ENCODE data around the gene TMED4. TPM values are rescaled to one million over a fixed set of nuclear protein-coding genes. Genes with fewer than 3 reads are reported as not detected.

TMED4 gene
- total and polyA plus RNA-seq, 2 experiments from 2014 or later = 43.5 to 98.5 TPM

GRCh38 chr7:44629829-44630522 is 47.9 kb upstream of the TMED4 start:
- Histone ChIP-seq H2AFZ (no peak overlapping the region), H3K27ac (ENCODE audit: low read depth) (0 out of 2 replicates have a peak overlapping the region, but pooled peaks have one; percentile 72), H3K4me1 (ENCODE audit: insufficient read depth) (peaks cover 20% of the 10 kb centered on the region), H3K4me3 (no peak overlapping the region), H3K36me3 (ENCODE audit: insufficient read depth) (no peaks in the 10 kb centered on the region; the same call in 1 of the 2 replicates), H4K20me1 (replicated peaks; ENCODE audit: insufficient read depth) (peaks cover 13% of the 10 kb centered on the region), H3K27me3 (ENCODE audit: insufficient read depth) (no peaks in the 10 kb centered on the region), H3F3A (replicated peaks; ENCODE audit: low read depth) (no peaks in the 10 kb centered on the region), H3K9me2 (ENCODE audit: insufficient read depth) (no peaks in the 10 kb centered on the region), H3K79me2 (replicated peaks; ENCODE audit: insufficient read depth) (peaks cover 26% of the 10 kb centered on the region), H3K4me2 (no peak overlapping the region)
- H3K27me3 Mint-ChIP-seq (ENCODE audit: insufficient read depth, low read depth, poor library complexity) = peaks cover 14% of the 10 kb centered on the region
- H3K4me1 Mint-ChIP-seq = peaks cover 27% of the 10 kb centered on the region
- TF ChIP-seq ETS1 (IDR thresholded peaks at IDR 0.05) = no peak
- no peak for TF ChIP-seq ZNF114 (CRISPR knock-in tag; IDR thresholded peaks at IDR 0.05)
- TF ChIP-seq EZH2phosphoT487 (IDR thresholded peaks at IDR 0.05; ENCODE audit: unreplicated experiment) = no peak
- no peak for TF ChIP-seq STAT1 (IDR thresholded peaks at IDR 0.05; ENCODE audit: unreplicated experiment)
- TF ChIP-seq, protein P1, sequence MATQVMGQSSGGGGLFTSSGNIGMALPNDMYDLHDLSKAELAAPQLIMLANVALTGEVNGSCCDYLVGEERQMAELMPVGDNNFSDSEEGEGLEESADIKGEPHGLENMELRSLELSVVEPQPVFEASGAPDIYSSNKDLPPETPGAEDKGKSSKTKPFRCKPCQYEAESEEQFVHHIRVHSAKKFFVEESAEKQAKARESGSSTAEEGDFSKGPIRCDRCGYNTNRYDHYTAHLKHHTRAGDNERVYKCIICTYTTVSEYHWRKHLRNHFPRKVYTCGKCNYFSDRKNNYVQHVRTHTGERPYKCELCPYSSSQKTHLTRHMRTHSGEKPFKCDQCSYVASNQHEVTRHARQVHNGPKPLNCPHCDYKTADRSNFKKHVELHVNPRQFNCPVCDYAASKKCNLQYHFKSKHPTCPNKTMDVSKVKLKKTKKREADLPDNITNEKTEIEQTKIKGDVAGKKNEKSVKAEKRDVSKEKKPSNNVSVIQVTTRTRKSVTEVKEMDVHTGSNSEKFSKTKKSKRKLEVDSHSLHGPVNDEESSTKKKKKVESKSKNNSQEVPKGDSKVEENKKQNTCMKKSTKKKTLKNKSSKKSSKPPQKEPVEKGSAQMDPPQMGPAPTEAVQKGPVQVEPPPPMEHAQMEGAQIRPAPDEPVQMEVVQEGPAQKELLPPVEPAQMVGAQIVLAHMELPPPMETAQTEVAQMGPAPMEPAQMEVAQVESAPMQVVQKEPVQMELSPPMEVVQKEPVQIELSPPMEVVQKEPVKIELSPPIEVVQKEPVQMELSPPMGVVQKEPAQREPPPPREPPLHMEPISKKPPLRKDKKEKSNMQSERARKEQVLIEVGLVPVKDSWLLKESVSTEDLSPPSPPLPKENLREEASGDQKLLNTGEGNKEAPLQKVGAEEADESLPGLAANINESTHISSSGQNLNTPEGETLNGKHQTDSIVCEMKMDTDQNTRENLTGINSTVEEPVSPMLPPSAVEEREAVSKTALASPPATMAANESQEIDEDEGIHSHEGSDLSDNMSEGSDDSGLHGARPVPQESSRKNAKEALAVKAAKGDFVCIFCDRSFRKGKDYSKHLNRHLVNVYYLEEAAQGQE (IDR thresholded peaks at IDR 0.05; ENCODE audit: unreplicated experiment) = no peak
- no peak for TF ChIP-seq CREB1 (CRISPR knock-in tag; IDR thresholded peaks at IDR 0.05; ENCODE audit: low read depth)
- no peak for TF ChIP-seq NANOG (IDR thresholded peaks at IDR 0.05; ENCODE audit: borderline replicate concordance)
- no peak for TF ChIP-seq CTCF (conservative IDR thresholded peaks at IDR 0.05; ENCODE audit: low read depth in 2 of 2)
- no peak for TF ChIP-seq POLR2AphosphoS5 (IDR thresholded peaks at IDR 0.05; ENCODE audit: low read depth)
- no peak for TF ChIP-seq JUNB (IDR thresholded peaks at IDR 0.05; ENCODE audit: unreplicated experiment)
- no peak for TF ChIP-seq ZNF462 (CRISPR knock-in tag; IDR thresholded peaks at IDR 0.05)
- no peak for TF ChIP-seq EZH2 (IDR thresholded peaks at IDR 0.05; ENCODE audit: low read depth, unreplicated experiment)
- TF ChIP-seq ZNF331 (CRISPR knock-in tag; IDR thresholded peaks at IDR 0.05; ENCODE audit: low read depth) = no peak
- no peak for DNase-seq (ENCODE audit: low spot score)
- peak overlapping the region; percentile 62; the same call in 1 of the 2 replicates for H3K27ac Mint-ChIP-seq
- ATAC-seq = no peak
- H3K36me3 Mint-ChIP-seq (ENCODE audit: low read depth) = peaks cover 15% of the 10 kb centered on the region
- H3K9me3 Mint-ChIP-seq = no peaks in the 10 kb centered on the region
- no peak overlapping the region for H3K4me3 Mint-ChIP-seq
